Measurements from ENCODE around the gene SLC5A9. TPM values are rescaled to one million over a fixed set of nuclear protein-coding genes. Genes with fewer than 3 reads are reported as not detected.

Gene SLC5A9
- total and polyA plus RNA-seq, 9 of the 15 experiments (the other 6 are each of a cell fraction or from before 2014, with no cell fraction given), result not detected

DNA sequence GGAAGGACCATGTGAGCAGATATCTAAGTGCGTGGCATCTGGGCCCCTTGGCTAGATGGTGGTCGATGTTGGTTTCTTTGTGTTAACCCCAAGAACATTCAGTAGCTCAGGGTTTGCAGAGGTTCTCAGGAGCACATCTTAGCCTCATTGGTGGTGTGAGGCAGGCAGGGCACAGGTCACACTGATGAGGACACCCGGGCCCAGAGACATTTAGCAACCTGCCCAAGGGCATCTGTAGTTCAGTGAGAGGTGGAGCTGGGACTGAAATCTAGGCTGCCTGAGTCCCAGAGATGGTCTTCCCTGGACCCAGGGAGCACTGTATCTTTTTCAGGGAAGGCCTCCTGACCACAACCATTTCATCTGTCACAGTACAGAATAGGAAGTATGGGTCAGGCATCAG lies 859 bp upstream of the SLC5A9 start:
- Histone ChIP-seq H3K4me3 (no peak overlapping the region), H3K79me2 (ENCODE audit: control insufficient read depth, insufficient read depth, low read length) (no peaks in the 10 kb centered on the region), H2AFZ (ENCODE audit: low read depth, low read length) (no peak overlapping the region), H3K27me3 (ENCODE audit: control insufficient read depth in 2 of 2, insufficient read depth in 2 of 2, low read length in 2 of 2) (no peaks in the 10 kb centered on the region; a peak in 1 of 5 replicates), H3K9me3 (replicated peaks; ENCODE audit: control insufficient read depth, insufficient read depth, low read depth, low read length) (no peaks in the 10 kb centered on the region), H3K9me1 (ENCODE audit: control insufficient read depth, insufficient read depth, low read length) (no peaks in the 10 kb centered on the region), H3K4me2 (ENCODE audit: insufficient read depth, low read length) (no peak overlapping the region), H3K4me1 (replicated peaks in 1 of 2; ENCODE audit: control insufficient read depth in 2 of 2, insufficient read depth in 2 of 2, low read length in 2 of 2) (no peaks in the 10 kb centered on the region), H4K20me1 (replicated peaks; ENCODE audit: control insufficient read depth, insufficient read depth, low read length) (peaks cover 3% of the 10 kb centered on the region; the same call in 1 of the 2 replicates), H3K27ac (ENCODE audit: extremely low read depth, low read depth, low read length) (no peak overlapping the region), H3K36me3 (ENCODE audit: control insufficient read depth, insufficient read depth, low read length) (no peaks in the 10 kb centered on the region), H3K9ac (ENCODE audit: insufficient read depth in 1 of 2, low read depth in 2 of 2, low read length in 2 of 2) (no peak overlapping the region)
- intact Hi-C loops (cut with micrococcal nuclease), result no loop called here
- ChIA-PET CTCF (ENCODE audit: low intra/inter-chr PET ratio) (no interaction called here), POLR2A (no interaction called here)
- DNase-seq (ENCODE audit: extremely low read depth in 1 of 4, low spot score in 3 of 4) (no peak), ATAC-seq (no peak), FAIRE-seq (no peak)
- 0% methylated on average over 3 of the region's 3 CpGs for whole genome bisulfite sequencing (ENCODE audit: insufficient coverage, low coverage, missing lambda C conversion rate)
- TF ChIP-seq TCFL5 (CRISPR knock-in tag; conservative IDR thresholded peaks at IDR 0.05) (no peak), EHMT2 (IDR thresholded peaks at IDR 0.05) (no peak), NFE2 (IDR thresholded peaks at IDR 0.05; ENCODE audit: low read depth) (no peak), SMARCC2 (IDR thresholded peaks at IDR 0.05; ENCODE audit: low read depth) (no peak), PML (IDR thresholded peaks at IDR 0.05; ENCODE audit: low read length) (no peak), ZFP36 (IDR thresholded peaks at IDR 0.05; ENCODE audit: low read depth, low read length, partially characterized antibody) (no peak), NUFIP1 (IDR thresholded peaks at IDR 0.05; ENCODE audit: partially characterized antibody) (no peak), MECOM (CRISPR knock-in tag; IDR thresholded peaks at IDR 0.05) (no peak), SMAD4 (CRISPR knock-in tag; conservative IDR thresholded peaks at IDR 0.05) (no peak), RBM39 (optimal IDR thresholded peaks at IDR 0.05; ENCODE audit: low read depth, low read length) (no peak), CBX3 (IDR thresholded peaks at IDR 0.05; ENCODE audit: borderline replicate concordance in 1 of 2, low read length in 2 of 2) (no peak)
- in situ Hi-C loops (cut with MboI), result loop anchor here (25.0 kb wide), 1 partner anchor 459 kb away; no protein-coding TSS in a partner anchor
- no TSS peak for BruUV-seq (replicated peaks)
